Sigmoid colon (tissue), 4 donors: Measurements from ENCODE around the gene DNER.

Experiments
- CTCF ChIP-seq, 4 experiments: fragments of 450-650 bp in 3 of 4; fragments of 200-600 bp in 1 of 4; IDR thresholded peaks; one replicate each; pipeline ENCODE4 v1.5.1; 2016 to 2019; ENCODE audit warnings: antibody characterized with exemption in 4 of 4, mild to moderate bottlenecking in 3 of 4, moderate library complexity in 2 of 4
- EP300 ChIP-seq, 4 donors: sonication (generic); formaldehyde crosslinking; IDR thresholded peaks; one replicate each; pipeline ENCODE4 v1.6.1; 2017; ENCODE audit warnings: antibody characterized with exemption in 4 of 4
- POLR2A ChIP-seq, 2 donors: fragments of 450-650 bp; IDR thresholded peaks; one replicate each; pipeline ENCODE4 v1.6.1; 2016; ENCODE audit warnings: antibody characterized with exemption in 2 of 2, mild to moderate bottlenecking in 2 of 2, moderate library complexity in 2 of 2
- POLR2AphosphoS5 ChIP-seq, 4 donors: sonication (generic); formaldehyde crosslinking; IDR thresholded peaks; one replicate each; pipeline ENCODE4 v1.6.1; 2017; ENCODE audit warnings: antibody characterized with exemption in 4 of 4

GRCh38 chr2:229531594-229531993 is 182.8 kb downstream of the DNER start:
- TF ChIP-seq CTCF (IDR thresholded peaks at IDR 0.05) (no peak), EP300 (IDR thresholded peaks at IDR 0.05) (no peak), POLR2AphosphoS5 (IDR thresholded peaks at IDR 0.05) (no peak), POLR2A (IDR thresholded peaks at IDR 0.05) (no peak)
